HG03135 (cell line): ENCODE measurements around the gene BRIP1.
"Not testable (repeated sequence)": the region's sequence is repeated elsewhere in the genome, so short reads cannot be mapped to it uniquely, and the experiment has no call there.

Experiments
- ATAC-seq: cut with Tn5 transposase; IDR thresholded peaks from one replicate; pipeline ENCODE4 v1.9.1; 2021; ENCODE audit warnings: mild to moderate bottlenecking, moderate library complexity; ENCODE audit not compliant: unreplicated experiment

Gene BRIP1

GRCh38 chr17:61734466-61734865, 128.9 kb downstream of the BRIP1 start:
- no peak for ATAC-seq

DNA sequence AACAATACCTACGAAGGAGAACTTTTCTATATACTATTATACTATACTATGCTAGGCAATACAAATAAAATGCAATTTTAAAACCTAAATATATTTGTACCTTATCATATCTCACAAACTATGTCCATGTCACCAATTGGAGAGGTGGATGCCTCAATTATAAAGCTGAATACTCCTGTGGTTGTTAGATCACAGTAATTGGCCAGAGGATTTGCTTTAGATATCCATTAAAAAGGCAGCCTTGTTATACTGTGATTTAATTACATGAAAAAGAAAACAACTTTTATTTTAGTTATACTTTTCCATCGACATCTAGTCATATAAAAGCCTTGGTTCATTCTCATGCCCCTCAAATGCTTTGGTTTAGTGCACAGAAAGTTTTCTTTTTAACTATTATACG, 129.3 kb downstream of the BRIP1 start:
- no peak for ATAC-seq

DNA sequence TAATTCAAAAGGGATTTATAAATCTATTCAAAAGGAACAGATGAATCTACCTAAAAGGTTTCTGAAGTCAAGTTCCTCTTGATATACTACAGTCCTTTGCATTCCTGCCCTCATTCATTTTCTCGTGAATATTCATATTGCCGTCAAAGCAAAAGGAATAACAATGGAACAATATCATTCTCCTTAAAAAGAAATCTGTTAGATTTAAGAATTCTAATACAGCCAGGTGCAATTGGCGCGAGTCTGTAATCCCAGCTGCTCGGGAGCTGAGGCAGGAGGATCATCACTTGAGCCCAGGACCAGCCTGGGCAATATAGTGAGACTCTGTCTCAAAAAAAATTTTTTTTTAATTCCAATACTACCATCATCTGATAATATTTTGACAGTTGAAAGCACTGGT, 130.3 kb downstream of the BRIP1 start:
- no peak for ATAC-seq

DNA sequence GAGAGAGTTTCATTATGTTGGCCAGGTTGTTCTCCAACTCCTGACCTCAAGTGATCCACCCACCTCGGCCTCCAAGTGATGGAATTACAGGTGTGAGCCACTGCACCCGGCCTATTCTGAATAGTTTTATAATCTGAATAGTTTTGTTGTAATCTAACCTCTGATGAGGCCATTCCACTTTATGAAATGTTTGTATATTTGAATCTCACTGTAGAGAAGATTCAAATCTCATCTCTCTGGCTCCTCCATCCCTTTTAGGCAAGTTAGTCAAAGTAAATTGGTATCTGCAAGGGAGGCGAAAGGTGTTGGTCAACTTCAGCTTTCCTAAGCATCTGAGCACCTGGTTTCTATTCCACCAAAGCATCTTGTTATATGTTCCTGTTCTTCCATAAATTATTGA, 131.2 kb downstream of the BRIP1 start:
- no peak for ATAC-seq

- ATAC-seq: no peak
These were observed 132.0 kb downstream of the BRIP1 start for GRCh38 chr17:61731330-61731729.

- no peak for ATAC-seq
These were observed 133.5 kb downstream of the BRIP1 start for GRCh38 chr17:61729690-61730268.

DNA sequence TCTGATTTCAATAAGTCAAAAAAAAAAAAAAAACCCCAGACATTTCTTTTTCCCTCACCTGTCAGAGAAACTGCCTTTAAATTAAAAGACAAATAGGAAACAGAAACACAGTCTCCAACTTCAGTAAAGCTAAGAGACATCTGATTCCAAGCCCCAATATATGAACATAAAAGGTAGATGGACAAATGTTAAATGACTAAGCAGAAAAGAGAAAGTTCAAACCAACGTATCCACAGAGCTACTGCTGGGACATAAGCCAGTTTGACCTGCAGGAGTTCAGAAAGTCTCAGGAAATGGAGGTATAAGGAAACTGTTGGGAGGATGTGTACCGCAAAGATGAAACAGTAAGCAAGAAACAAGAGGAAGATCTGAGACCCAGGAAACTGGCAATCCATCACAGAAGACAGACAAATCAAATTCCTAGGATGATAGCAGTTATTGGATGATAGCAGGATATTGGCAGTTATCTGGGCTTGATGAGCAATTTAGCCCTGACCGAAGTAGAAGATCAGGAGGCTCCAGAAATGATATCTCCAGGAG, 135.0 kb downstream of the BRIP1 start:
- no peak for ATAC-seq

DNA sequence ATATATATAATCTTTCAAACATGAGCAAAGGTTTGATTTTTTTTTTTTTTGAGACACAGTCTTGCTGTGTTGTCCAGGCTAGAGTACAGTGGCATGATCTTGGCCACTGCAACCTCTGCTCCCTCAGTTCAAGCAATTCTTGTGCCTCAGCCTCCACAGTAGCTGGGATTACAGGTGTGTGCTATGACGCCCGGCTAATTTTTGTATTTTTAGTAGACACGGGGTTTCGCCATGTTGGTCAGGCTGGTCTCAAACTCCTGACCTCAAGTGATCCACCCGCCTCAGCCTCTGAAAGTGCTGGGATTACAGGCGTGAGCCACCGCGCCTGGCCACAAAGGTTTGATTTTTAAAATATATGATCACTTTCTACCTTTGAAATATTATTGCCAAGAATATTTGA, 135.5 kb downstream of the BRIP1 start:
- not testable (repeated sequence) for ATAC-seq

DNA sequence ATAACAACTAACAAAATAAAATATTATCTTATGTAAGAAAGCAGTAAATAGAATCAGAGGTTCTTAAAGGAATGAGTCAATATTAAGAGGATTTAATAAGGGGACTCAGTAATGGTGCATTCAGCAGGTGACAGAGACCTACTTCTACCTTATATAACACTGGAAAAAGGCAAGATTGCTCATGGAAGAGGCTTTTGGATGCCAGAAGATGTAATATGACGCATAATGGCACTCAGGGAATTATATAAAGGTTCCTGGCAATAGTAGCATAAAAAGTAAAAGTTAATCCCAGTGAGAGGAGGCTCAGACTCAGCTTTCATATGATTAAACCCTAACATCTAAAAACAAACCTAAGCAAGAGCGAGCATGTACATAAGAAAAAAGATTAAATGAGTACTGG, 136.4 kb downstream of the BRIP1 start:
- ATAC-seq: no peak

DNA sequence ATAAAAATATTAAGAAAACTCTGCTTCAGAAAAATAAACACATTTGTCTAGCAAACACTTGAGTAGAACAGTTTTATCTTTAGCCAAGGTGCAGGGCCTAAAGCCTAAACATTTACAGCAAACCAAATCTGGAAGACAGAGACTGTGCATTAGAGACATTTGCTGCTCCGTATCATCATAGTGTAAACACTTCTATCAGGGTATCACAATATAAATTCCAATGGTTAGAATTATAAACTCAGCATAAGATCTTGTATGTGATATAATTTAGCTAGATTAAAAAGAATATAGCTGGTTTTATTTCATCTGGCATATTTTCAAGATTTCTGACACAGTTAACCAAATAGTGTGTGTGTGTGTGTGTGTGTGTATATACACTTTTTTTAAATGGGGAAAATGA, 138.6 kb downstream of the BRIP1 start:
- ATAC-seq: no peak

DNA sequence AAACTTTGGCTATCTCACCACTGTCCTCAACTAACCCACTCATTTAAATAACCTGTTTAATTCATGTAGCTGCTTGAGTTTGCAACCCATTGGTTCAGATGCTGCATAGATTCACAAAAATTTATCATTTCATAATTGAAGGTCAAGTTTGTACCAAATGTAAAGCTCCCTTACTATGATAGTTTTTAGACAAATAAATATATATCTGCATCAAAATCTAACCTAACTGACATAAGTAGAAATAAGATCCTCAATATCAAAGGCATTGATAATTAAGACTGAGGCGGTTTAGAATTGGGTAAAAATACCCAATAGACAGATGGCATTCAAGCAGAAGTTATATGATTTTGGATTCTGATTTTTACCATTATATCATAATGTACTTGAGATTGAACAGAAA, 139.4 kb downstream of the BRIP1 start:
- ATAC-seq: no peak

DNA sequence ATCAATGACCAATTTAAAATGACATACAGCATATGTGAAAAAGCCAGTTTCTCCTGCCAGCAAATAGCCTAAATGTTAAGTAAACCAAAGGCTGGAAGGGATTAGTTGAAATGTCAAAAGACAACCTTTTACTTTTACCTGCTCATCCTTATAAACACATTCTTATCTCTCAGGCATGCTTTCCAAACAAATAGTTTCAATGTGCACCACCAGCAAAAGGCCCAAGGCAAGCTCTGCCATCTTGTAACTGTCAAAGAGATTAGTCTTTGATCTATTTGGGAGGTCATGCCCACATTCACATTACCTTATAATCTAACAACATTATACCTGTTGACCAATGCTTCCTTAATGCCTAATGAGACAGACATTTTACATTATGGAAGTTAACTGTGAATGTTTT, 140.1 kb downstream of the BRIP1 start:
- no peak for ATAC-seq

- ATAC-seq: no peak
These were observed 140.9 kb downstream of the BRIP1 start for GRCh38 chr17:61722398-61722797.

- ATAC-seq: no peak
These were observed 143.1 kb downstream of the BRIP1 start for GRCh38 chr17:61720016-61720795.

DNA sequence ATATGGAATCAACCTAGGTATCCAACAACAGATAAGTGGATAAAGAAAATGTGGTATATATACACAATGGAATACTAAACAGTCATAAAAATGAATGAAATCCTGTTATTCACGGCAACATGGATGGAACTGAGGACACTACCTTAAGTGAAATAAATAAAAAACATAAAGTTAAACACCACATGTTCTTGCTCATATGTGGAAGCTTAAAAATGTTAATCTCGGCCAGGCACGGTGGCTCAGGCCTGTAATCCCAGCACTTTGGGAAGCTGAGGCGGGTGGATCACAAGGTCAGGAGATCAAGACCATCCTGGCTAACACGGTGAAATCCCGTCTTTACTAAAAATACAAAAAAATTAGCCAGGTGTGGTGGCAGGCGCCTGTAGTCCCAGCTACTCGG, 144.1 kb downstream of the BRIP1 start:
- not testable (repeated sequence) for ATAC-seq

- ATAC-seq: no peak
These were observed 145.3 kb downstream of the BRIP1 start for GRCh38 chr17:61718022-61718421.

GRCh38 chr17:61717352-61717751, 146.0 kb downstream of the BRIP1 start:
- no peak for ATAC-seq

GRCh38 chr17:61716225-61716829, 147.0 kb downstream of the BRIP1 start:
- ATAC-seq: no peak

DNA sequence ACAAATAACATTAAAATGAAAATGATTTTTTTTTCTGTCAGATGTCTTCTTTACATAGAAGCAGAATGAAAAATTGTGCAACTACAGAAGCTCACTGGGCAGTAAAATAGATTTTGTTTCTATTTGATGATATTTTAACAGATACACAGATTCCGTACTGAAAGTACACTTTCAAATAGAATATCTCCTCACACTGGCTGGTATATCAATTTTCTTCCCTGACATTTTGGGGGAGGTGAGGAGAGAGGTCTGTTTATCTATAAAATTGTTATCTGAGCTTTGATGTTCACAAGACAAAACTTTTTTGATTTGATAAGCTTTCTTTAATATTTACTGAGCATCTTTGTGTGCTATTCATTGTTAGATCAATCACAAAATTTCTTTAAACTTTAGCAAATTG, 148.0 kb downstream of the BRIP1 start:
- no peak for ATAC-seq

GRCh38 chr17:61714300-61714699, 149.0 kb downstream of the BRIP1 start:
- ATAC-seq: no peak

- ATAC-seq: no peak
These were observed 150.3 kb downstream of the BRIP1 start for GRCh38 chr17:61713035-61713434.

DNA sequence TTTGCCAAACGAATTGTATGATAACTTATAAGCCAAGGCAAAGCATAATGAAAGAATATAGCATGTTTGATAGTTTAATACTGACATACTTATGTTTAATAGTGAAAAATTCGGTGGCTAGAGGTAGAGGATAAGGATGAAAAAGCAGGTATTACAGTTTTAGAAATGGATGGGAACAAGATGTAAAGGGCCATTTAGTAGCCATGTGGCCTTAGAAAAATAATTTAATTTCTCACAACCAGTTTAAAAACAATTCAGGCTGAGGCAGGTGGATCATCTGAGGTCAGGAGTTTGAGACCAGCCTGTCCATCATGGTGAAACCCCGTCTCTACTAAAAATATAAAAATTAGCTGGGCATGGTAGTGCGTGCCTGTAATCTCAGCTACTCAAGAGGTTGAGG, 152.8 kb downstream of the BRIP1 start:
- ATAC-seq: no peak
